Lung (tissue), 12 donors: Measurements from ENCODE around the gene ZNF784. TPM values are rescaled to one million over a fixed set of nuclear protein-coding genes. Genes with fewer than 3 reads are reported as not detected.

ENCODE experiments used
- ATAC-seq: fragments of 200-7000 bp; cut with Tn5 transposase; one replicate; pipeline ENCODE4 v1.9.1; 2020; ENCODE audit warnings: moderate number of reproducible peaks; ENCODE audit not compliant: insufficient read depth, low FRiP score
- DNase-seq, 3 donors: peaks; one replicate each; pipeline ENCODE4 v3.0.0-alpha.2; 2013 to 2017
- H3K27ac ChIP-seq, 2 donors: one replicate each; pipeline ENCODE4 v1.5.1; 2013; ENCODE audit warnings: mild to moderate bottlenecking in 2 of 2, moderate library complexity in 2 of 2, control low read depth in 1 of 2, inconsistent platforms in 1 of 2, low read depth in 1 of 2, low read length in 1 of 2
- H3K27me3 ChIP-seq, 3 donors: one replicate each; pipeline ENCODE4 v1.5.1; 2013; ENCODE audit warnings: low read length in 2 of 3; ENCODE audit not compliant: control insufficient read depth in 3 of 3, insufficient read depth in 3 of 3
- H3K36me3 ChIP-seq, 4 donors: one replicate each; pipeline ENCODE4 v1.5.1; 2013; ENCODE audit warnings: low read length in 4 of 4, mild to moderate bottlenecking in 1 of 4, moderate library complexity in 1 of 4; ENCODE audit not compliant: control insufficient read depth in 4 of 4, insufficient read depth in 4 of 4
- H3K4me1 ChIP-seq, 5 donors: one replicate each; pipeline ENCODE4 v1.5.1; 2013; ENCODE audit warnings: low read length in 5 of 5, mild to moderate bottlenecking in 2 of 5, moderate library complexity in 1 of 5; ENCODE audit not compliant: control insufficient read depth in 5 of 5, insufficient read depth in 5 of 5
- H3K4me3 ChIP-seq: one replicate; pipeline ENCODE4 v1.5.1; 2013; ENCODE audit warnings: mild to moderate bottlenecking, control low read depth, moderate library complexity
- H3K9ac ChIP-seq, 2 donors: one replicate each; pipeline ENCODE4 v1.5.1; 2013; ENCODE audit warnings: low read length in 2 of 2, control low read depth in 1 of 2; ENCODE audit not compliant: insufficient read depth in 1 of 2
- H3K9me3 ChIP-seq, 4 donors: one replicate each; pipeline ENCODE4 v1.5.1; 2013; ENCODE audit warnings: low read length in 3 of 4, mild to moderate bottlenecking in 1 of 4, moderate library complexity in 1 of 4; ENCODE audit not compliant: control insufficient read depth in 4 of 4, insufficient read depth in 3 of 4
- CTCF ChIP-seq: IDR thresholded peaks from 2 replicates; pipeline ENCODE4 v1.5.1; 2012; ENCODE audit warnings: mild to moderate bottlenecking; ENCODE audit errors: control extremely low read depth, extremely low read depth
- WGBS, 2 donors: extraction: QIAGEN DNeasy Blood & Tissue Kit; methylation state at CpG; one replicate each; pipeline ENCODE4 v1.1.7; 2013; 5-methylcytosine and 5-hydroxymethylcytosine counted together
- polyA plus RNA-seq, 2 donors: library from polyadenylated mRNA; stranded (reverse); fragments of 200-250 nt; gene quantifications; one replicate each; pipeline ENCODE4 v1.2.1, GENCODE V29; 2013
- total RNA-seq, 2 donors: library from RNA; depleted of rRNA in 1 of 2; stranded (reverse); fragments of >200 nt in 1 of 2; gene quantifications; one replicate each; pipeline ENCODE4 v1.2.1, GENCODE V29; 2014 to 2021
- donor health status: control.
- donor health status: control.
- donor health status: Bipolar disorder and iron deficiency.
- donor health status: healthy.
- donor health status: DM: yes; HTN: yes; CAD: no.

The ZNF784 gene
- total and polyA plus RNA-seq, 4 donors: 6.3 to 9.4 (median 6.9) TPM

GRCh38 chr19:55656988-55657747 is 32.8 kb upstream of the ZNF784 start:
- Histone ChIP-seq H3K9me3 (no peaks in the 10 kb centered on the region), H3K9ac (peak overlapping the region in 1 of 2 donors; percentile 70), H3K36me3 (peaks cover 12 to 34% (median 15%) of the 10 kb centered on the region in 4 donors), H3K27me3 (no peaks in the 10 kb centered on the region), H3K4me1 (peaks cover 13 to 31% (median 20%) of the 10 kb centered on the region in 5 donors), H3K27ac (no peak overlapping the region), H3K4me3 (no peak overlapping the region)
- TF ChIP-seq CTCF: no peak
- 43 to 53% methylated on average over 18 of the region's 18 CpGs for WGBS, 2 donors
- ATAC-seq (no peak), DNase-seq (no peak)

- no peak overlapping the region for H3K27ac ChIP-seq
- no peaks in the 10 kb centered on the region for H3K9me3 ChIP-seq
- H3K36me3 ChIP-seq: peaks cover 9 to 27% (median 12%) of the 10 kb centered on the region in 4 donors
- H3K4me1 ChIP-seq: peaks cover 13 to 31% (median 20%) of the 10 kb centered on the region in 5 donors
- H3K27me3 ChIP-seq: no peaks in the 10 kb centered on the region
- DNase-seq (no peak), ATAC-seq (no peak)
- 53 to 56% methylated on average over 7 of the region's 7 CpGs for WGBS, 2 donors
- peak overlapping the region; percentile 70 to 88 for H3K9ac ChIP-seq
- TF ChIP-seq CTCF: no peak
- no peak overlapping the region for H3K4me3 ChIP-seq
Measured at GRCh38 chr19:55656552-55656951, 32.2 kb upstream of the ZNF784 start.

- TF ChIP-seq CTCF: no peak
- Histone ChIP-seq H3K27ac (peak overlapping the region; percentile 90 to 97), H3K36me3 (peaks cover 2 to 20% (median 10%) of the 10 kb centered on the region in 4 donors), H3K9me3 (no peaks in the 10 kb centered on the region), H3K4me3 (peak overlapping the region; percentile 89), H3K9ac (peak overlapping the region; percentile 88 to 93), H3K27me3 (no peaks in the 10 kb centered on the region), H3K4me1 (peaks cover 13 to 31% (median 20%) of the 10 kb centered on the region in 5 donors)
- ATAC-seq (no peak), DNase-seq (no peak)
- 0% methylated on average over 19 of the region's 19 CpGs for WGBS, 2 donors
Measured at GRCh38 chr19:55655648-55656040, 31.3 kb upstream of the ZNF784 start.
